HG03139 (cell line): ENCODE results near the gene TMEM175.

Source experiments
- ATAC-seq: cut with Tn5 transposase; IDR thresholded peaks from one replicate; pipeline ENCODE4 v1.9.1; 2021; ENCODE audit not compliant: unreplicated experiment

TMEM175 gene

GRCh38 chr4:1001561-1002130 lies 69.4 kb downstream of the TMEM175 start:
- no peak for ATAC-seq

- ATAC-seq, result no peak
These were observed 69.9 kb downstream of the TMEM175 start for GRCh38 chr4:1002131-1002630.

- no peak for ATAC-seq
These were observed 70.5 kb downstream of the TMEM175 start for GRCh38 chr4:1002631-1003251.

GRCh38 chr4:1003271-1004070 lies 71.2 kb downstream of the TMEM175 start:
- ATAC-seq, result no peak

- no peak for ATAC-seq
These were observed 71.8 kb downstream of the TMEM175 start for GRCh38 chr4:1004071-1004418.

GRCh38 chr4:1004557-1005485 lies 72.6 kb downstream of the TMEM175 start:
- ATAC-seq, result no peak

GRCh38 chr4:1006856-1007255 lies 74.6 kb downstream of the TMEM175 start:
- no peak for ATAC-seq
